B cell (primary cell): ENCODE data around the gene SIGLEC14.

Source experiments
- EZH2 ChIP-seq: IDR thresholded peaks from 2 replicates; pipeline ENCODE4 v1.6.1; 2012; ENCODE audit warnings: borderline replicate concordance, low read depth, mild to moderate bottlenecking, moderate library complexity, low read length; ENCODE audit not compliant: insufficient read depth, poor library complexity, severe bottlenecking
- TF ChIP-seq, protein P1 (sequence below): fragments of 200-600 bp; IDR thresholded peaks from one replicate; pipeline ENCODE4 v1.8.0; 2022; ENCODE audit warnings: antibody characterized with exemption, mild to moderate bottlenecking

DNA sequence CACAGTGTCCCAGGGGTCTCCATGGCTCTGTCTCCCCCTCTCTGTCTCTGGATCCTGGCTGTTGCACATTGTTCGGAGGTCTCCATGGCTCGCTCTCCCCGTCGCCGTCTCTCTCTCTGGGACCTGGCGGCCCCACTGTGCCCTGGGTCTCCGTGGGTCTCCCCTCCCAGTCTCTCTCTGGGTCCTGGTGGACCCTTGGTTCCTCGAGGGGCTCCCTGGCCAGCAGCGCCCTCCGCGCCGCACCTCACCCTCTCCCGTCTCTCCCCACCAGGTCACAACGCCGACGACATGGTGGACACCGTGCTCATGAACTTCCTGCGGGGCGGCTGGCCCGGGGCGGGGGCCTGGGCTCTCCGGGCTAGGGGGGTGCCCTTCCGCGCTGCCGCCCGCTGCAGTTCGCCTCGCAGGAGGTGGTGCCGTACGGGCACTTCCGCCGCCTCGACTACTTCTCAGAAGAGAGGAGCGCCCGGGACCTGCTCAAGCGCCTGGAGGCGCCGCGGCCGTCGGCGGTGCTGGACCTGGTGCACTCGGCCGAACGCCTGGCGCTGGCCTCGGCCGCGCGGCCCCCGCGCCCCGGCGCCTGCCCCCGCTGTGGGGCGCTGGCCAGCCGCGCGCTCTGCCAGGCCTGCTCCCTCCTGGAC lies 45.6 kb downstream of the SIGLEC14 start:
- TF ChIP-seq, protein P1, sequence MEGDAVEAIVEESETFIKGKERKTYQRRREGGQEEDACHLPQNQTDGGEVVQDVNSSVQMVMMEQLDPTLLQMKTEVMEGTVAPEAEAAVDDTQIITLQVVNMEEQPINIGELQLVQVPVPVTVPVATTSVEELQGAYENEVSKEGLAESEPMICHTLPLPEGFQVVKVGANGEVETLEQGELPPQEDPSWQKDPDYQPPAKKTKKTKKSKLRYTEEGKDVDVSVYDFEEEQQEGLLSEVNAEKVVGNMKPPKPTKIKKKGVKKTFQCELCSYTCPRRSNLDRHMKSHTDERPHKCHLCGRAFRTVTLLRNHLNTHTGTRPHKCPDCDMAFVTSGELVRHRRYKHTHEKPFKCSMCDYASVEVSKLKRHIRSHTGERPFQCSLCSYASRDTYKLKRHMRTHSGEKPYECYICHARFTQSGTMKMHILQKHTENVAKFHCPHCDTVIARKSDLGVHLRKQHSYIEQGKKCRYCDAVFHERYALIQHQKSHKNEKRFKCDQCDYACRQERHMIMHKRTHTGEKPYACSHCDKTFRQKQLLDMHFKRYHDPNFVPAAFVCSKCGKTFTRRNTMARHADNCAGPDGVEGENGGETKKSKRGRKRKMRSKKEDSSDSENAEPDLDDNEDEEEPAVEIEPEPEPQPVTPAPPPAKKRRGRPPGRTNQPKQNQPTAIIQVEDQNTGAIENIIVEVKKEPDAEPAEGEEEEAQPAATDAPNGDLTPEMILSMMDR, result no peak
- no peak for TF ChIP-seq EZH2
